B cell (primary cell): ENCODE data around the gene CDK19.

Experiments used
- EZH2 ChIP-seq: IDR thresholded peaks from 2 replicates; pipeline ENCODE4 v1.6.1; 2012; ENCODE audit warnings: borderline replicate concordance, low read depth, mild to moderate bottlenecking, moderate library complexity, low read length; ENCODE audit not compliant: insufficient read depth, poor library complexity, severe bottlenecking
- TF ChIP-seq, protein P1 (sequence below): fragments of 200-600 bp; IDR thresholded peaks from one replicate; pipeline ENCODE4 v1.8.0; 2022; ENCODE audit warnings: antibody characterized with exemption, mild to moderate bottlenecking

DNA sequence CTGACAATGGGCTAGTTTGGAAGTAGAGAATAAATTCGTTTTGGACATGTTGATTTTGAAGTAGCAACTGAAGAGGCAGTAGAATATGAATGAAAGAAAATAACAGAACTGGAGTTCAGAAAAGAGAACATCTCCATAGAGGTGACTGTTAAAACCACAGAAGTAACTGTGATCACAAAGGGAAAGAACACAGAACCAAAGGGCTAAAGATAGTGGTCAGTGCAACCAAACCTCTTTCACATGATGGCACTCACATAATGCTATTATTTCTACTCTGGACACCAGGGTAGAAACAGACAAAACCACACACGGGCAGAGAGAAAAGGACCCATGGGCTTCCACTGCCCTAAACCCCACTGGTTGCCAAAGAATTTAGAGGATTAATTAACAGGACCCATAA, 58.5 kb downstream of the CDK19 start:
- TF ChIP-seq, protein P1, sequence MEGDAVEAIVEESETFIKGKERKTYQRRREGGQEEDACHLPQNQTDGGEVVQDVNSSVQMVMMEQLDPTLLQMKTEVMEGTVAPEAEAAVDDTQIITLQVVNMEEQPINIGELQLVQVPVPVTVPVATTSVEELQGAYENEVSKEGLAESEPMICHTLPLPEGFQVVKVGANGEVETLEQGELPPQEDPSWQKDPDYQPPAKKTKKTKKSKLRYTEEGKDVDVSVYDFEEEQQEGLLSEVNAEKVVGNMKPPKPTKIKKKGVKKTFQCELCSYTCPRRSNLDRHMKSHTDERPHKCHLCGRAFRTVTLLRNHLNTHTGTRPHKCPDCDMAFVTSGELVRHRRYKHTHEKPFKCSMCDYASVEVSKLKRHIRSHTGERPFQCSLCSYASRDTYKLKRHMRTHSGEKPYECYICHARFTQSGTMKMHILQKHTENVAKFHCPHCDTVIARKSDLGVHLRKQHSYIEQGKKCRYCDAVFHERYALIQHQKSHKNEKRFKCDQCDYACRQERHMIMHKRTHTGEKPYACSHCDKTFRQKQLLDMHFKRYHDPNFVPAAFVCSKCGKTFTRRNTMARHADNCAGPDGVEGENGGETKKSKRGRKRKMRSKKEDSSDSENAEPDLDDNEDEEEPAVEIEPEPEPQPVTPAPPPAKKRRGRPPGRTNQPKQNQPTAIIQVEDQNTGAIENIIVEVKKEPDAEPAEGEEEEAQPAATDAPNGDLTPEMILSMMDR = no peak
- TF ChIP-seq EZH2 = no peak
